ENCODE measurements around the gene EGFR.

The EGFR gene

DNA sequence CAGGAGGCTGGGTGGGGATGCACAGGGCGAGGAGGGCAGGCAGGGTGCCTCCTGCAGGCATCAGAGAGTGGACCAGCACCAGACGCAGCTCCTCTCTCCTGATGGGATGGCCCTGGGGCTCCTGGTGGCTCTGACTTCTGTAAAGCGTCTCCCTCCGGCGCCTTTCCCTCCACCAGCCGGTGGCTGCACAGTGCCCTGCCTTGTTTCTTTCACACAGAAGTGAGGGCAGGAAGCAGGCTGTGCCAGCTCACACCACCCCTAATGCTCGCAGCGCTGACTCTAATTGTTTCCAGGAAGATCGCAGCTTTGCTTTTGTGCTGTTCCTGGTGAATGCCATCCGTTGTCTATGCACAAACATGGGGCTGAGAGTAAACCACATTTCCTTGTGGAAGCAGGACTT lies 194.0 kb downstream of the EGFR start:
- H3K4me2 ChIP-seq, result no peak overlapping the region
- no peaks in the 10 kb centered on the region for H3K27me3 ChIP-seq (ENCODE audit: insufficient read depth, low read depth)
- H3K4me1 ChIP-seq (ENCODE audit: low read depth, poor library complexity, severe bottlenecking), result no peaks in the 10 kb centered on the region
- no peaks in the 10 kb centered on the region for H3K79me2 ChIP-seq (ENCODE audit: insufficient read depth, low read depth)
- no peaks in the 10 kb centered on the region for H4K20me1 ChIP-seq (ENCODE audit: insufficient read depth)
- no peak overlapping the region for H3K4me3 ChIP-seq (IDR thresholded peaks at IDR 0.05; ENCODE audit: insufficient read depth, low read depth, low read length)
- TF ChIP-seq, protein P1, sequence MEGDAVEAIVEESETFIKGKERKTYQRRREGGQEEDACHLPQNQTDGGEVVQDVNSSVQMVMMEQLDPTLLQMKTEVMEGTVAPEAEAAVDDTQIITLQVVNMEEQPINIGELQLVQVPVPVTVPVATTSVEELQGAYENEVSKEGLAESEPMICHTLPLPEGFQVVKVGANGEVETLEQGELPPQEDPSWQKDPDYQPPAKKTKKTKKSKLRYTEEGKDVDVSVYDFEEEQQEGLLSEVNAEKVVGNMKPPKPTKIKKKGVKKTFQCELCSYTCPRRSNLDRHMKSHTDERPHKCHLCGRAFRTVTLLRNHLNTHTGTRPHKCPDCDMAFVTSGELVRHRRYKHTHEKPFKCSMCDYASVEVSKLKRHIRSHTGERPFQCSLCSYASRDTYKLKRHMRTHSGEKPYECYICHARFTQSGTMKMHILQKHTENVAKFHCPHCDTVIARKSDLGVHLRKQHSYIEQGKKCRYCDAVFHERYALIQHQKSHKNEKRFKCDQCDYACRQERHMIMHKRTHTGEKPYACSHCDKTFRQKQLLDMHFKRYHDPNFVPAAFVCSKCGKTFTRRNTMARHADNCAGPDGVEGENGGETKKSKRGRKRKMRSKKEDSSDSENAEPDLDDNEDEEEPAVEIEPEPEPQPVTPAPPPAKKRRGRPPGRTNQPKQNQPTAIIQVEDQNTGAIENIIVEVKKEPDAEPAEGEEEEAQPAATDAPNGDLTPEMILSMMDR (conservative IDR thresholded peaks at IDR 0.05; ENCODE audit: low read depth, low read length), result no peak
- H3K9ac ChIP-seq, result no peak overlapping the region
- no peak overlapping the region for H2AFZ ChIP-seq (ENCODE audit: low read depth)
- H3K36me3 ChIP-seq (ENCODE audit: insufficient read depth), result no peaks in the 10 kb centered on the region
- H3K27ac ChIP-seq, result no peak overlapping the region

DNA sequence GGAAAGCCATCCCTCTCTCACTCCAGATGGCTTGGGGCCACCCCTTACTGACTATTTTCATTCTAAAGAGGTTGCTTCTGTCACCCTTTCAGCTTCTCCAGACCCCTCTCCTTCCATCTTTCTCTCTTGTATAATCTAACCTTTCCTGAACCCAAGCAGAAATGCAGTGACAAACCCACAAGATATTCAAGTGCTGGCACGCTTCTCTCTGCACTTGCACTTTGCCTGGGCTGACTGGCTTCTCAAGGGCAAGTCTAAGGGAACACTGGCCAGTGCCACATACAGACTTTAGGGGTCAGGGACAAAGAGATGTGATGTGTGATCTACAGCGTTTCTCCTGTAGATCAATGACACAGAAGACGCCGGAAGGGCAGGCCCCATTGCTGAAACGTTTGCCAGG lies 195.9 kb downstream of the EGFR start:
- H2AFZ ChIP-seq (ENCODE audit: low read depth), result no peak overlapping the region
- no peaks in the 10 kb centered on the region for H3K4me1 ChIP-seq (ENCODE audit: low read depth, poor library complexity, severe bottlenecking)
- H3K4me2 ChIP-seq, result no peak overlapping the region
- H3K9ac ChIP-seq, result no peak overlapping the region
- no peaks in the 10 kb centered on the region for H4K20me1 ChIP-seq (ENCODE audit: insufficient read depth)
- TF ChIP-seq, protein P1 (conservative IDR thresholded peaks at IDR 0.05; ENCODE audit: low read depth, low read length), result no peak
- no peaks in the 10 kb centered on the region for H3K36me3 ChIP-seq (ENCODE audit: insufficient read depth)
- H3K27me3 ChIP-seq (ENCODE audit: insufficient read depth, low read depth), result no peaks in the 10 kb centered on the region
- no peak overlapping the region for H3K27ac ChIP-seq
- no peak overlapping the region for H3K4me3 ChIP-seq (IDR thresholded peaks at IDR 0.05; ENCODE audit: insufficient read depth, low read depth, low read length)
- H3K79me2 ChIP-seq (ENCODE audit: insufficient read depth, low read depth), result no peaks in the 10 kb centered on the region

DNA sequence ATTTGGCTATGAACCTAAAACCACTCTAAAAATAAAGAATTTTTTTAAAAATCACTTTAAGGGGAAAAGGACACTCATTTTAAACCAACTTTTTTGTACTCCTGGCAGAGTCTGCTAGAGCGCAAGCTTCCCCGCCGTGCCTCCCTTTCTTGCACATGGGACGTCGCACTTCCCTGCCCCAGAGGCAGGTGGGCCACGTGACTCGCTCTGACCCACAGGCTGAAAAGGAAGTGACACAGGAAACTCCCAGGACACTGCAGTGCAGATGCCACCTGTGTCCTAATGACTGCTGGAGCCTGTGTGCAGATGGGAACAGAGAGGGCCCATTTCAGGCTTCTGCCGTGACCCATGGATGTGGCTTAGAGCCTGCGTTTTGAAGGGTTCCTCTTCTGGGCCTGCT lies 204.2 kb downstream of the EGFR start:
- H3K79me2 ChIP-seq (ENCODE audit: insufficient read depth, low read depth), result no peaks in the 10 kb centered on the region
- TF ChIP-seq, protein P1 (conservative IDR thresholded peaks at IDR 0.05; ENCODE audit: low read depth, low read length), result no peak
- no peaks in the 10 kb centered on the region for H3K27me3 ChIP-seq (ENCODE audit: insufficient read depth, low read depth)
- H3K9ac ChIP-seq, result no peak overlapping the region
- no peaks in the 10 kb centered on the region for H3K4me1 ChIP-seq (ENCODE audit: low read depth, poor library complexity, severe bottlenecking)
- no peak overlapping the region for H3K4me2 ChIP-seq
- H3K4me3 ChIP-seq (IDR thresholded peaks at IDR 0.05; ENCODE audit: insufficient read depth, low read depth, low read length), result no peak overlapping the region
- H4K20me1 ChIP-seq (ENCODE audit: insufficient read depth), result no peaks in the 10 kb centered on the region
- H3K36me3 ChIP-seq (ENCODE audit: insufficient read depth), result no peaks in the 10 kb centered on the region
- no peak overlapping the region for H2AFZ ChIP-seq (ENCODE audit: low read depth)
- H3K27ac ChIP-seq, result no peak overlapping the region

DNA sequence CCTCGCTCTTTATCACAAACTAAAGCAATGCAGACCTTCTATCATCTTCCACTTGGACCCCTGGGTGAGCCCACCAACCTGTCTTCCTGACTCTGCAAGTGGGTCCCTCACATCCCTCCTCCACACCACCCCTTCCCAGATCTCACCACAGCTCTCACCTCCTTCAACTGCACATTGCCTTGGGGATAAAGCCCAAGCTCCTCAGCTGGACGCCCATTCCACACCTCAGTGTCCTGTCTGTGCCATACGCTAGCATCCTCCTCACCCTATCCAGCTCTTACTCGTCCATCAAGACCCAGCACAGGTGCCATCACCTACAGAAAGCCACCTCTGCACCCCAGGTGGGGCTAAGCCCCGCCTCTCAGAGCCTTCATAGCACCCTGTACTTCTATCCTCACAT lies 205.3 kb downstream of the EGFR start:
- H3K4me3 ChIP-seq (IDR thresholded peaks at IDR 0.05; ENCODE audit: insufficient read depth, low read depth, low read length), result no peak overlapping the region
- H4K20me1 ChIP-seq (ENCODE audit: insufficient read depth), result no peaks in the 10 kb centered on the region

More for the DNA sequence above, 205.3 kb downstream of the EGFR start:
- Histone ChIP-seq H3K27me3 (ENCODE audit: insufficient read depth, low read depth) (no peaks in the 10 kb centered on the region), H3K4me1 (ENCODE audit: low read depth, poor library complexity, severe bottlenecking) (no peaks in the 10 kb centered on the region), H3K36me3 (ENCODE audit: insufficient read depth) (no peaks in the 10 kb centered on the region), H2AFZ (ENCODE audit: low read depth) (no peak overlapping the region), H3K9ac (no peak overlapping the region), H3K27ac (no peak overlapping the region), H3K79me2 (ENCODE audit: insufficient read depth, low read depth) (no peaks in the 10 kb centered on the region), H3K4me2 (no peak overlapping the region)
- TF ChIP-seq, protein P1 (conservative IDR thresholded peaks at IDR 0.05; ENCODE audit: low read depth, low read length), result no peak

Data from KMS-11 (cell line).